Neuronal stem cell (in vitro differentiated cells): Measurements from ENCODE around the gene VWA8.
"Not testable (repeated sequence)": the region's sequence is repeated elsewhere in the genome, so short reads cannot be mapped to it uniquely, and the experiment has no call there.

Experiments
- DNase-seq: peaks from one replicate; pipeline ENCODE4 v3.0.0-alpha.2; 2013; ENCODE audit warnings: low spot score
- H2AFZ ChIP-seq: one replicate; pipeline ENCODE4 v1.6.1; 2013; ENCODE audit warnings: mild to moderate bottlenecking, low read length, inconsistent platforms
- H2AK5ac ChIP-seq: 2 replicates; pipeline ENCODE4 v1.6.1; 2013; ENCODE audit warnings: low read depth, mild to moderate bottlenecking, inconsistent platforms, low read length, moderate library complexity, mixed read lengths
- H2BK120ac ChIP-seq: 2 replicates; pipeline ENCODE4 v1.6.1; 2013; ENCODE audit warnings: low read depth, mild to moderate bottlenecking, inconsistent platforms, low read length, moderate library complexity, mixed read lengths
- H2BK12ac ChIP-seq: one replicate; pipeline ENCODE4 v1.6.1; 2013; ENCODE audit warnings: low read length, inconsistent platforms
- H2BK15ac ChIP-seq: 2 replicates; pipeline ENCODE4 v1.6.1; 2013; ENCODE audit warnings: mild to moderate bottlenecking, low read length, inconsistent platforms, mixed read lengths
- H2BK5ac ChIP-seq: one replicate; pipeline ENCODE4 v1.6.1; 2013; ENCODE audit warnings: inconsistent platforms, mild to moderate bottlenecking, low read length, moderate library complexity
- H3K14ac ChIP-seq: one replicate; pipeline ENCODE4 v1.6.1; 2013; ENCODE audit warnings: low read length, inconsistent platforms
- H3K18ac ChIP-seq: 2 replicates; pipeline ENCODE4 v1.6.1; 2013; ENCODE audit warnings: low read length, inconsistent platforms
- H3K23ac ChIP-seq: 2 replicates; pipeline ENCODE4 v1.6.1; 2013; ENCODE audit warnings: low read depth, mild to moderate bottlenecking, mixed read lengths, low read length, inconsistent platforms; ENCODE audit not compliant: poor library complexity
- H3K27ac ChIP-seq: replicated peaks from 3 replicates; pipeline ENCODE4 v1.5.1; 2013; ENCODE audit warnings: low read length, inconsistent platforms
- H3K27me3 ChIP-seq, 3 experiments: 2 replicates each; pipeline ENCODE4 v1.6.1; 2013; ENCODE audit warnings: low read length in 3 of 3, mild to moderate bottlenecking in 2 of 3, inconsistent platforms in 1 of 3, low read depth in 1 of 3, mixed read lengths in 1 of 3, moderate library complexity in 1 of 3; ENCODE audit not compliant: control insufficient read depth in 3 of 3, insufficient read depth in 3 of 3
- H3K36me3 ChIP-seq, 2 donors: replicated peaks in 1 of 2; 2 replicates each; pipeline ENCODE4 v1.6.1; 2013; ENCODE audit warnings: low read length in 2 of 2; ENCODE audit not compliant: control insufficient read depth in 2 of 2, insufficient read depth in 2 of 2
- H3K4ac ChIP-seq: 2 replicates; pipeline ENCODE4 v1.6.1; 2013; ENCODE audit warnings: inconsistent platforms, mild to moderate bottlenecking, low read length, moderate library complexity
- H3K4me1 ChIP-seq, 2 donors: 1 replicate in 1 of 2; 2 replicates in 1 of 2; pipeline ENCODE4 v1.6.1; 2013; ENCODE audit warnings: low read length in 2 of 2, low read depth in 1 of 2; ENCODE audit not compliant: control insufficient read depth in 2 of 2, insufficient read depth in 1 of 2
- H3K4me2 ChIP-seq: one replicate; pipeline ENCODE4 v1.6.1; 2013; ENCODE audit warnings: mild to moderate bottlenecking, low read length, inconsistent platforms; ENCODE audit not compliant: insufficient read depth, poor library complexity, severe bottlenecking
- H3K4me3 ChIP-seq, 2 donors: 2 replicates each; pipeline ENCODE4 v1.5.1; 2013; ENCODE audit warnings: low read length in 2 of 2, mild to moderate bottlenecking in 2 of 2, inconsistent platforms in 1 of 2, moderate library complexity in 1 of 2
- H3K79me1 ChIP-seq: one replicate; pipeline ENCODE4 v1.6.1; 2013; ENCODE audit warnings: low read depth, mild to moderate bottlenecking, inconsistent platforms, low read length, moderate library complexity
- H3K9ac ChIP-seq: one replicate; pipeline ENCODE4 v1.6.1; 2013; ENCODE audit warnings: mild to moderate bottlenecking, low read depth, low read length, inconsistent platforms; ENCODE audit not compliant: poor library complexity
- H3K9me3 ChIP-seq, 2 donors: replicated peaks in 1 of 2; 2 replicates each; pipeline versions ENCODE3 to v1.6.1; 2013; ENCODE audit warnings: low read length in 2 of 2, mild to moderate bottlenecking in 2 of 2, inconsistent platforms in 1 of 2, low read depth in 1 of 2, mixed read lengths in 1 of 2, moderate library complexity in 1 of 2; ENCODE audit not compliant: control insufficient read depth in 2 of 2, insufficient read depth in 1 of 2
- H4K8ac ChIP-seq: one replicate; pipeline ENCODE4 v1.6.1; 2013; ENCODE audit warnings: low read depth, mild to moderate bottlenecking, inconsistent platforms, low read length, moderate library complexity
- H4K91ac ChIP-seq: one replicate; pipeline ENCODE4 v1.6.1; 2013; ENCODE audit warnings: low read length, low read depth, mild to moderate bottlenecking, inconsistent platforms; ENCODE audit not compliant: poor library complexity
- WGBS, 2 donors: extraction: QIAGEN DNeasy Blood & Tissue Kit; methylation state at CpG; one replicate each; pipeline ENCODE4 v1.1.7; 2013; ENCODE audit warnings: missing lambda C conversion rate in 2 of 2, mixed read lengths in 1 of 2; ENCODE audit not compliant: insufficient read length in 2 of 2, insufficient replicate concordance in 1 of 2; ENCODE audit errors: extremely low coverage in 2 of 2; 5-methylcytosine and 5-hydroxymethylcytosine counted together

VWA8 gene

DNA sequence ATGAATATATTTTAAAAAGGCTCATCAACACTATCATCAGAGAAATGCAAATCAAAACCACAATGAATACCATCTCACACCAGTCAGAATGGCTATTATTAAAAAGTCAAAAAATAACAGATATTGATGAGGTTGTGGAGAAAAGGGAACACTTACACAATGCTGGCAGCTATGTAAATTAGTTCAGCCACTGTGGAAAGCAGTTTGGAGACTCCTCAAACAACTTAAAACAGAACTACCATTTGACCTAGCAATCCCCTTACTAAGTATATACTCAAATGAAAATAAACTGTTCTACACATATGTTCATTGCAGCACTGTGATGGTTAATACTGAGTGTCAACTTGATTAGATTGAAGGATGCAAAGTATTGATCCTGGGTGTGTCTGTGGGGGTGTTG, 98.2 kb downstream of the VWA8 start:
- not testable (repeated sequence) for H3K4me2 ChIP-seq, H4K8ac ChIP-seq, H2BK12ac ChIP-seq, H2BK5ac ChIP-seq, H3K27me3 ChIP-seq, H2BK15ac ChIP-seq, H3K4me1 ChIP-seq, DNase-seq, H2AFZ ChIP-seq, H3K9ac ChIP-seq, H2BK120ac ChIP-seq, H3K18ac ChIP-seq, H3K23ac ChIP-seq, H3K27ac ChIP-seq, H2AK5ac ChIP-seq, H3K79me1 ChIP-seq, H3K9me3 ChIP-seq, H3K4me3 ChIP-seq, H3K14ac ChIP-seq, H4K91ac ChIP-seq, H3K4ac ChIP-seq
- H3K36me3 ChIP-seq = peaks cover 0 to 36% of the 10 kb centered on the region in 2 donors

DNA sequence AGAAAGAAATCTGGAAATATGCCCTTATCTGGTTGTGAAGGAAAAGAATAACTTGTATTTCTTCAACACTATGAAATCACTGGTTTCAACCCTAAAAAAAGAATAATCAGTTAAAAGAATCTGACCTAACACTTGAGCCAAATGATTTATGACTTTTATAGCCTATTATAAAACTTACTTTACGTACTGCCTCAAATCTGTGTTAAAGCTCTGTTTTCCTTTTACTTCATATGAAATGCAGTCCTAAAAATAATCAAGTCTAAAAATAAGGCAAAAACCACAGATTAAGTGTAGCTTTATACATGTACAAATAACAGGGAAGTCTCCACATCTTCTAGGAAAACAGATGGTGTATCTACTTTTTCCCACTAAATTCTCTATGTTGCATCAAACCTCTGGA, 101.3 kb downstream of the VWA8 start:
- Histone ChIP-seq H3K4me1 (no peaks in the 10 kb centered on the region), H4K8ac (no peak overlapping the region), H3K23ac (no peak overlapping the region), H3K36me3 (peaks cover 0 to 24% of the 10 kb centered on the region in 2 donors), H2BK15ac (no peak overlapping the region), H3K27me3 (no peaks in the 10 kb centered on the region), H2AFZ (no peak overlapping the region), H3K9ac (no peak overlapping the region), H3K4ac (no peak overlapping the region), H4K91ac (no peak overlapping the region), H2AK5ac (no peak overlapping the region), H2BK12ac (no peak overlapping the region), H3K14ac (no peak overlapping the region), H3K4me3 (no peak overlapping the region), H2BK5ac (no peak overlapping the region), H3K4me2 (no peak overlapping the region), H3K9me3 (no peaks in the 10 kb centered on the region), H3K79me1 (no peaks in the 10 kb centered on the region), H3K27ac (no peak overlapping the region), H2BK120ac (no peak overlapping the region), H3K18ac (no peak overlapping the region)
- no CpG with 5 or more reads among the region's 1 CpG for WGBS, 2 donors
- DNase-seq = no peak

DNA sequence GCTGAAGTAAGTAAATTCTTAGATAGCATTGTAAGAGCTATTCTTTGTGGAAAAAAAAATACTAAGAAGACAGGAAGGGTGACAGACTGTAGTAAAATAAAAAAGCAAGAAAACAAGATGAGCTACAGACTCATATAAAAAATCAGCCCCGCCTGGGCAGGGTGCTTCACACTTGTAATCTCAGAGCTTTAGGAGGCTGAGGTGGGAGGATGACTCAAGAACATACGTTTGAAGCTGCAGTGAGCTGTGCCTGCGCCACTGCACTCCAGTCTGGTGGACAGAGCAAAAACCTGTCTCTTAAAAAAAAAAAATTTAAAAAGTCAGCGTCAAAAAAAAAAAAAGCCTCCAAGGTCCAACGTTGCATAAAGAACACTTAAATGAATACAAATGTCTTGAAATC, 102.1 kb downstream of the VWA8 start:
- no peaks in the 10 kb centered on the region for H3K27me3 ChIP-seq
- H2BK5ac ChIP-seq = no peak overlapping the region
- no peaks in the 10 kb centered on the region for H3K79me1 ChIP-seq
- no CpG with 5 or more reads among the region's 5 CpGs for WGBS, 2 donors
- no peak overlapping the region for H3K23ac ChIP-seq
- H3K4ac ChIP-seq = no peak overlapping the region
- no peaks in the 10 kb centered on the region for H3K4me1 ChIP-seq
- no peak overlapping the region for H4K8ac ChIP-seq
- DNase-seq = no peak
- no peak overlapping the region for H2BK12ac ChIP-seq
- no peak overlapping the region for H3K4me3 ChIP-seq
- H3K36me3 ChIP-seq = peaks cover 0 to 21% of the 10 kb centered on the region in 2 donors
- no peak overlapping the region for H4K91ac ChIP-seq
- H3K4me2 ChIP-seq = no peak overlapping the region
- no peak overlapping the region for H3K14ac ChIP-seq
- H2BK120ac ChIP-seq = no peak overlapping the region
- H3K9ac ChIP-seq = no peak overlapping the region
- peaks cover 0 to 1% of the 10 kb centered on the region in 2 donors for H3K9me3 ChIP-seq
- no peak overlapping the region for H2AK5ac ChIP-seq
- no peak overlapping the region for H3K27ac ChIP-seq
- no peak overlapping the region for H3K18ac ChIP-seq
- H2AFZ ChIP-seq = no peak overlapping the region
- H2BK15ac ChIP-seq = no peak overlapping the region

DNA sequence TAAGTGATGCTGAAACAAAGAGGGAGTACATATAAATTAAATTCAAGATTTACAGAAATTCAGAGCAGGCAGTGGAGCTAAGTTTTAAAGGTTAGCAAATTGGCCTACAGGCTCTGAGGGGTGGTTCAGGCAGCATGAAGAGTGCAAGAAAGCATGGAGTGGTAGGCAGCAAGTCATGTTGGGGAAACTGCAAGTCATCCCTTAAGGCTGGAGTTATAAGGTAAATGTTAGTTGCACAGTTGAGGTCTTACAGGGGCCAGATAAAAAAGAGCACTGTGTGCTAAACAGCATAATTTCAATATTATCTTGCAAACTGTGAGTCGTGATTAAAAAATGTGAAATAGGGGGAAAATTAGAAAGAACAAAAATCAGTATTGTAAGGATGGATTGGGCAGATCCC, 106.2 kb downstream of the VWA8 start:
- 100% methylated on average over 1 of the region's 1 CpG; no CpG with 5 or more reads in 1 of the 2 donors for WGBS, 2 donors
- Histone ChIP-seq H2BK15ac (no peak overlapping the region), H2BK5ac (no peak overlapping the region), H3K27ac (no peak overlapping the region), H3K23ac (no peak overlapping the region), H4K8ac (no peak overlapping the region), H3K4me3 (no peak overlapping the region), H2BK12ac (no peak overlapping the region), H3K27me3 (no peaks in the 10 kb centered on the region), H2BK120ac (no peak overlapping the region), H3K9ac (no peak overlapping the region), H4K91ac (no peak overlapping the region), H3K9me3 (peaks cover 1 to 14% of the 10 kb centered on the region in 2 donors), H2AK5ac (no peak overlapping the region), H3K14ac (no peak overlapping the region), H3K18ac (no peak overlapping the region), H3K36me3 (peaks cover 0 to 20% of the 10 kb centered on the region in 2 donors), H3K79me1 (no peaks in the 10 kb centered on the region), H2AFZ (no peak overlapping the region), H3K4ac (no peak overlapping the region), H3K4me1 (no peaks in the 10 kb centered on the region), H3K4me2 (no peak overlapping the region)
- DNase-seq = no peak
